NCI-H2107 (cell line): ENCODE data around the gene SPPL2B.

ENCODE experiments used
- DNase-seq: peaks from one replicate; lab custom pipeline; 2025; lab: John Stamatoyannopoulos, UW

SPPL2B gene

GRCh38 chr19:2302319-2303210 is 25.9 kb upstream of the SPPL2B start:
- no peak for DNase-seq

DNA sequence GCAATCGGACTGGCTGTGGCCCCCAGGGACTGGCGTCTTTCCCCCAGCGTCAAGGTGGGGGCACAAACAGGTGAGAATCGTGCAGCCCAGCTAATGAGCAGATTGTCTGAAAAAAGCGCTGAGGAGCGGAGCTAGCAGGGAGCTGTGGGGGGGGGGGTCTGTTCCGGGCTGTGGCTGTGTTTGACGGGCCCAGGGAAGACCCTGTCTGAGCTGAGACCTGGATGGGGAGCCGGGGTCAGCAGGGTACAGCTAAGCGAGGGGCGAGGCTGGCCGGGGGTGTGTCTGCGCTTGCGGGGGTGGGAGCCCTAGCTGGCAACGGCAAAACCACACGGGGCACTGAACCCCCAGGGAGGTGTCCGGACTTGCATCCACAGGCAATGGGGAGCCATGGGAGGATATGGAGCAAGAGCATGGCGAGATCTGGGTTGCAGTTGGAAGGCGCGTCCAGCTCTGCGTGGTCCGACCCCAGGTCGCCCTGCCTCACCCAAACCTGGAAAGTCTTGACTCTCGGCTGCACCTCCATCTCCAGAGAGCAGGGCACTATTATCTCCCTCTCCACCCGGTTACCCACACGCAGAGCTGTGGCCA is 25.2 kb upstream of the SPPL2B start:
- no peak for DNase-seq

- DNase-seq = no peak
Measured at GRCh38 chr19:2305452-2306280, 22.8 kb upstream of the SPPL2B start.

- DNase-seq = no peak
Measured at GRCh38 chr19:2306281-2306806, 22.1 kb upstream of the SPPL2B start.

DNA sequence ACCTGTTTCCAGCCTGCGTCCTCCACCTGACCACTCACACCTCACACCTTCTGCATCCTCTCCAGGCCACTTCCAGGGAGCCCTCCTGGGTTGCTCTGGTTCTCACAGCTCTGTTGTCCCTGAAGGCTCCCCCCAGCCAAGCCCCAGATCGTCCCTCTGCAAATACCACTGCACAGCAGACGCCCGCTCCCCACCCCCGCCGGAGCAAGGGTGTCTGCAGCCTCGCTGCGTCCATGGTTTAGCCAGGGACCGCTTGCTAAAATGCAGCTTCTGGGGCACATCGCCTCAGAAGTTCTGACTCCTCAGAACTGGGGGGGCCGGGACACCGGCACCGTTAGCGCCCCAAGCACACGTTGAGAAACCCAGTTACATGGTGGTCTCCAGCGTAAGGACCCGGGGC is 21.5 kb upstream of the SPPL2B start:
- DNase-seq = no peak

DNA sequence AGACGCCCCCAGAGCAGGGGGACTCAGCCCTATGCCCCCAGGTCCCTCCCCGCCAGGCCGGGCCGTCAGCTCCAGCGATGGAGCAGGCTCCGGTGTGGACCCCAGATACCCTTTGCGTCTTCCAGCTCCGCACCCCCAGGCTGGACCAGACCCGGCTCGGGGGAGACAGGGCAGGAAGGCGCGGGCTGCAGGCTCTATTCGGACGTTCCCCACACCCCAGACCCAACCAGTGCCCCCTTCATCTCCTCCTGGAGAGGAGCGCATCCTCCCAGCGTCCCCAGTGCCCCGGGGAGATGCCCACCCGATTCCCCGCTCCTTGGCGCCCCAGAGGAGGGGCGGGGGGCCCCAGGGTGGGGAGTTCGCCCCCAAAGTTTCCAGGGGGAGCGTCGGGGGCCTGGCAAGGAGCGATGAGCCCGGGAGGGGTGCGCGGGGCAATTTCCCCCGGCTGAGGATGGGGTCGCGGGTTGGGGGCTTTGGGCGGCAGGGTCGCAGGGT is 20.9 kb upstream of the SPPL2B start:
- DNase-seq = no peak

- DNase-seq = no peak
Measured at GRCh38 chr19:2308114-2308556, 20.3 kb upstream of the SPPL2B start, which contains the start of gene LINGO3. Gene LINGO3, minus strand, starts transcription at chr19:2308154. Its CDS starts 16,378 bp downstream, at chr19:2291776.

DNA sequence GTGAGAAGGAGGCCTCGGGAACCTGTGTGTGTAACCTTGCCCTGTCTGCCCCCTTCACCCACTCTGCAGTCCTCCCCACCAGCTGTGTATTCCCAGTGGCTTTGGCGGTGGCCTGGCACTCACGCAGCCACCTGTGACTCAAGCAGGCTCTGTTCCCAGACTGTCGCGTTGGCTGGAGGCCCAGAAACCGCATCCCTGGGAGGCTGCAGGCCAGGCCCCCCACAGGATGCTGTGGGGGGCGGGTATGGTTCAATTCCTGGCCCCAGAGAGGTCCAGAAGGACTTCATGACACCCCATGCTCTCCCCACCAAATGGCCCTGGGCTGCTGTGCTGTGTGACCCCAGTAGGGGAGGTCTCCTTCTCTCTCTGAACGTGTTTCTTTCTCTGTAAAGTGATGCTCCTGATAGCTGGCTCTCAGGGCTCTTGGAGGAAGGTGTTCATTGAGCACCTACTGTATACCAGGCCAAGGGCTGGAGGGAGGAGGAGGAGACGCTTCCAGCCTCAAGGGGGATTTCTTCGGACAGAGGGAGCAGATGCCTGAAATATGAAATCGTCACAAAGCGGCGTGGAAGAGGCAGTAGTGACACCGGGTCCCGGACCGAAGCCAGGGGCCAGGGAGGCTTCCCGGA is 18.6 kb upstream of the SPPL2B start:
- no peak for DNase-seq

DNA sequence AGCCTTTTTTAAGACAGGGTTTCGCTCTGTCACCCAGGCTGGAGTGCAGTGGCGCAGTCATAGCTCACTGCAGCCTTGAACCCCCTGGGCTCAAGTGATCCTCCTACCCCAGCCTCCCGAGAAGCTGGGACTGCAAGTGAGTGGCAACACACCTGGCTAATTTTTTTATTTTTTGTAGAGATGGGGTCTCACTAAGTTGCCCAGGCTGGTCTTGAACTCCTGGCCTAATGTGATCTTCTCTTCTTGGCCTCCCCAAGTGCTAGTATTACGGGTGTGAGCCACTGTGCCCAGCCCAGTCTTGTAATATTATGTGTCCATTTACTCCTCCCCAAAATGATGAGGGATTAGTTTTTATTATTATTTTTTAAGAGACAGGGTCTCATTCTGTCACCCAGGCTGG is 17.4 kb upstream of the SPPL2B start:
- no peak for DNase-seq

GRCh38 chr19:2312820-2313501 is 15.5 kb upstream of the SPPL2B start:
- no peak for DNase-seq

- no peak for DNase-seq
Measured at GRCh38 chr19:2315121-2315817, 13.2 kb upstream of the SPPL2B start.

DNA sequence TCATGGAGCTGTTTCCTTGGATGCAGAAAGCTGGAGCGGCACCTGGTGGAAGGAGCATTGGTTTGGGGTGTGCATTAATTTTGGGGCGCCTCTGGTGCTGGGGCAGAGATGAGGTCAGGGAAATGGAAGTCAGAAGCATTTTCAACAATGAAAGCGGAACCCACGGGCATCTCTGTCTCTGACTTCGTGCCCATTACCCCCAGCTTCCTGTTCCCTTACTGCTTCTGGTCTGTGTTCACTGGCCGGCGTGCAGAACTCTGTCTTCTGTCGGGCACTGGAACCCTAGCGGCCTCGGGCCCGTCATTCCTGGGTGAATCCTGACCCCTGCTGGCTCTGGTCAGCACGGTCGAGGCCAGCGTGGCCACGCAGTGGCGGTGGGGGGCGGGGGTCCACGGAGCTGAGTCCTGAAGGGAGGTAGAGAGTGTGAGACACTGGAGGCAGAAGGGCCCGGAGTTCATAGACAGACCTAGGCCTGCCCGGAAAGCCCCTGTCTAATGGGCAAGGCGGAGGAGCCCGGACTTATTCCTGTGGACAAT is 12.6 kb upstream of the SPPL2B start:
- DNase-seq = no peak

GRCh38 chr19:2317300-2317699 is 11.2 kb upstream of the SPPL2B start:
- no peak for DNase-seq

GRCh38 chr19:2317756-2318155 is 10.7 kb upstream of the SPPL2B start:
- DNase-seq = no peak

DNA sequence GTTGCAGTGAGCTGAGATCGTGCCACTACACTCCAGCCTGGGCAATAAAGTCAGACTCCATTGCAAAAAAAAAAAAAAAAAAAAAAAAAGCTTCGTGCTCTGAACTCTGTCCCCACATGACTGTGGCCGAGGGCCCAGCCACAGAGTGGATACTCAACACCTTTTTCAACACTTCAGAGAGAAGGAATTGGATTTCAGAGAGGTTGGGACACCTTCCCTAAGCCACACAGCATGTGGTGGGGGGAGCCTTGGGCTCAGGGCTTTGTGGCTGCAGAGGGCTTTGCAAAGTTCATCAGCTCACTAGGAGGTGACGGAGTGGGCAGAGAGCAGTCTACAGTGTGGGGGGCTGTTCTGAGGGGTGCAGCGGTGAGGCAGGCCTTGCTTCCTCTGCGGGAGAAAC is 9.6 kb upstream of the SPPL2B start:
- no peak for DNase-seq

- DNase-seq = no peak
Measured at GRCh38 chr19:2319551-2319950, 8.9 kb upstream of the SPPL2B start.

- DNase-seq = no peak
Measured at GRCh38 chr19:2320049-2320448, 8.4 kb upstream of the SPPL2B start.

DNA sequence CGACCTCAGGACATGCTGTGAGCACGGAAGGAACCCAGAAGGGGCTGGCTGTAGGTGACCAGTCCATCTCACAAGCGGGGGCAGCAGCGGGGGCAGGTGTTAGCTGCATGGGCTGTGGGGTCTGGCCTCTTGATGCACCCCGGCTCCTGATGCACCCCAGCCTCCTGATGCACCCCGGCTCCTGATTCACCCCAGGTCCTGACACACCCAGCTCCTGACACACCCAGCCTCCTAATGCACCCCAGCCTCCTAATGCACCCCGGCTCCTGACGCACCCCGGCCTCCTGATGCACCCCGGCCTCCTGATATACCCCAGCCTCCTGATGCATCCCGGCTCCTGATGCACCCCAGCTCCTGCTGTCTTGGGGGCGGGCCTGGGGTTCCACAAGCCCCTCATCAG is 7.5 kb upstream of the SPPL2B start:
- no peak for DNase-seq

GRCh38 chr19:2321565-2322283 is 6.8 kb upstream of the SPPL2B start:
- no peak for DNase-seq
